Cardiac muscle cell (in vitro differentiated cells and primary cell): ENCODE results near the gene C3orf38. TPM values are rescaled to one million over a fixed set of nuclear protein-coding genes. Genes with fewer than 3 reads are reported as not detected.

Source experiments
- DNase-seq, 2 donors: peaks; one replicate each; pipeline versions ENCODE4 v3.0.0 to v3.0.0-alpha.2; 2010 to 2017; ENCODE audit warnings: low read depth in 1 of 2, low spot score in 1 of 2
- H3K27ac ChIP-seq: fragments of 200-600 bp; sonication (generic); 2 replicates; pipeline ENCODE4 v1.5.1; 2016
- H3K27me3 ChIP-seq: fragments of 200-600 bp; sonication (generic); 2 replicates; pipeline ENCODE4 v1.6.0; 2016; ENCODE audit warnings: control low read depth
- H3K36me3 ChIP-seq: fragments of 200-600 bp; sonication (generic); 2 replicates; pipeline ENCODE4 v1.5.1; 2016; ENCODE audit warnings: control low read depth
- H3K4me1 ChIP-seq: fragments of 200-600 bp; sonication (generic); 2 replicates; pipeline ENCODE4 v1.8.1; 2017; ENCODE audit warnings: low read depth, mild to moderate bottlenecking, mixed run types
- H3K4me3 ChIP-seq: fragments of 200-600 bp; sonication (generic); 2 replicates; pipeline ENCODE4 v1.5.1; 2016; ENCODE audit warnings: mild to moderate bottlenecking
- H3K9me3 ChIP-seq: fragments of 200-600 bp; sonication (generic); 2 replicates; pipeline ENCODE4 v1.5.1; 2017; ENCODE audit warnings: low read depth, mild to moderate bottlenecking, control low read depth
- CTCF ChIP-seq: IDR thresholded peaks from 2 replicates; pipeline ENCODE4 v1.5.1; 2012; ENCODE audit warnings: low read depth, mild to moderate bottlenecking, low read length
- polyA plus RNA-seq: library from polyadenylated mRNA; unstranded; fragments of >200 nt; fragmentation: Nextera tagmentation; extraction: Ambion mirVana; gene quantifications from 2 replicates; pipeline ENCODE4 v1.2.1, GENCODE V29; 2016
- total RNA-seq: library from RNA; depleted of rRNA; stranded (reverse); fragments of >200 nt; gene quantifications from 2 replicates; pipeline ENCODE4 v1.2.3, GENCODE V29; 2016

The C3orf38 gene
- total and polyA plus RNA-seq, 2 experiments from 2014 or later: 20.3 to 22.3 TPM

GRCh38 chr3:88133711-88134263, 16.0 kb upstream of the C3orf38 start:
- no peaks in the 10 kb centered on the region for H3K9me3 ChIP-seq
- no peaks in the 10 kb centered on the region for H3K27me3 ChIP-seq
- TF ChIP-seq CTCF: no peak
- DNase-seq: no peak
- H3K4me1 ChIP-seq: peaks cover 17% of the 10 kb centered on the region
- peak overlapping the region; percentile 58 for H3K27ac ChIP-seq
- peaks cover 19% of the 10 kb centered on the region for H3K36me3 ChIP-seq
- H3K4me3 ChIP-seq: no peak overlapping the region

- Histone ChIP-seq H3K27me3 (no peaks in the 10 kb centered on the region), H3K4me1 (peaks cover 11% of the 10 kb centered on the region), H3K27ac (no peak overlapping the region), H3K4me3 (no peak overlapping the region), H3K9me3 (no peaks in the 10 kb centered on the region), H3K36me3 (peaks cover 41% of the 10 kb centered on the region)
- DNase-seq: peak in 1 of 2 donors; percentile 26
- TF ChIP-seq CTCF: no peak
Measured at GRCh38 chr3:88137836-88138235, 11.9 kb upstream of the C3orf38 start.

- H3K36me3 ChIP-seq: peaks cover 25% of the 10 kb centered on the region
- peak in 1 of 2 donors; percentile 41 for DNase-seq
- no peaks in the 10 kb centered on the region for H3K9me3 ChIP-seq
- no peak overlapping the region for H3K27ac ChIP-seq
- TF ChIP-seq CTCF: no peak
- no peak overlapping the region for H3K4me3 ChIP-seq
- H3K27me3 ChIP-seq: no peaks in the 10 kb centered on the region
- no peaks in the 10 kb centered on the region for H3K4me1 ChIP-seq
Measured at GRCh38 chr3:88141458-88142083, 8.2 kb upstream of the C3orf38 start.

GRCh38 chr3:88142094-88142624, 7.6 kb upstream of the C3orf38 start:
- Histone ChIP-seq H3K27me3 (no peaks in the 10 kb centered on the region), H3K27ac (no peak overlapping the region)
- TF ChIP-seq CTCF: no peak

GRCh38 chr3:88147261-88147660, 2.5 kb upstream of the C3orf38 start:
- no peak for DNase-seq
- peaks cover 7% of the 10 kb centered on the region for H3K4me1 ChIP-seq
- no peaks in the 10 kb centered on the region for H3K9me3 ChIP-seq
- no peak overlapping the region for H3K27ac ChIP-seq
- no peak overlapping the region for H3K4me3 ChIP-seq
- H3K27me3 ChIP-seq: no peaks in the 10 kb centered on the region
- H3K36me3 ChIP-seq: no peaks in the 10 kb centered on the region
- no peak for TF ChIP-seq CTCF

More at GRCh38 chr3:88142094-88142624, 7.6 kb upstream of the C3orf38 start:
- H3K4me3 ChIP-seq: no peak overlapping the region
- no peaks in the 10 kb centered on the region for H3K4me1 ChIP-seq
- DNase-seq: peak in 1 of 2 donors; percentile 26
- H3K9me3 ChIP-seq: no peaks in the 10 kb centered on the region
- H3K36me3 ChIP-seq: peaks cover 25% of the 10 kb centered on the region
